GM23338 (cell line): ENCODE measurements around the gene PCP2. TPM values are rescaled to one million over a fixed set of nuclear protein-coding genes. Genes with fewer than 3 reads are reported as not detected.

ENCODE experiments used
- ATAC-seq: fragments of 200-7000 bp; cut with Tn5 transposase; 3 replicates; pipeline ENCODE4 v1.9.1; 2020
- DNase-seq: peaks from one replicate; pipeline ENCODE4 v3.0.0-alpha.2; 2015; ENCODE audit warnings: low spot score
- H2AFZ ChIP-seq: fragments of 200-600 bp; sonication (generic); 2 replicates; pipeline ENCODE4 v1.8.0; 2016; ENCODE audit warnings: antibody characterized with exemption, mild to moderate bottlenecking, moderate library complexity
- H3F3A ChIP-seq: fragments of 200-600 bp; sonication (generic); replicated peaks from 2 replicates; pipeline ENCODE4 v1.8.0; 2017; ENCODE audit warnings: antibody characterized with exemption, mixed run types, low read depth
- H3K27ac ChIP-seq: fragments of 200-600 bp; sonication (generic); 2 replicates; pipeline ENCODE4 v1.6.1; 2016; ENCODE audit warnings: low read depth
- H3K27me3 ChIP-seq: fragments of 200-600 bp; sonication (generic); 2 replicates; pipeline ENCODE4 v1.8.0; 2016; ENCODE audit warnings: mild to moderate bottlenecking, mixed run types, moderate library complexity; ENCODE audit not compliant: insufficient read depth
- H3K36me3 ChIP-seq: fragments of 200-600 bp; sonication (generic); 2 replicates; pipeline ENCODE4 v1.8.0; 2016; ENCODE audit warnings: mild to moderate bottlenecking; ENCODE audit not compliant: insufficient read depth
- H3K4me1 ChIP-seq: fragments of 200-600 bp; sonication (generic); 2 replicates; pipeline ENCODE4 v1.8.0; 2016; ENCODE audit warnings: mild to moderate bottlenecking, moderate library complexity; ENCODE audit not compliant: insufficient read depth
- H3K4me2 ChIP-seq: fragments of 200-600 bp; sonication (generic); 2 replicates; pipeline ENCODE4 v1.7.1; 2017; ENCODE audit warnings: mixed run types
- H3K4me3 ChIP-seq: fragments of 200-600 bp; sonication (generic); 2 replicates; pipeline ENCODE4 v1.6.1; 2016; ENCODE audit warnings: mixed run types
- H3K79me2 ChIP-seq: fragments of 200-600 bp; sonication (generic); replicated peaks from 2 replicates; pipeline ENCODE4 v1.8.0; 2017; ENCODE audit warnings: mild to moderate bottlenecking; ENCODE audit not compliant: insufficient read depth
- H3K9me2 ChIP-seq: fragments of 200-600 bp; sonication (generic); 2 replicates; pipeline ENCODE4 v1.8.0; 2017; ENCODE audit not compliant: insufficient read depth
- H4K20me1 ChIP-seq: fragments of 200-600 bp; sonication (generic); replicated peaks from 2 replicates; pipeline ENCODE4 v1.8.0; 2017; ENCODE audit warnings: mild to moderate bottlenecking; ENCODE audit not compliant: insufficient read depth
- H3K27ac Mint-ChIP-seq: 2 replicates; pipeline ENCODE4 v1.8.0; 2020; ENCODE audit warnings: inconsistent platforms, mild to moderate bottlenecking, moderate library complexity, mixed read lengths
- H3K27me3 Mint-ChIP-seq: 3 replicates; pipeline ENCODE4 v1.8.0; 2022; ENCODE audit warnings: low read depth, mild to moderate bottlenecking, moderate library complexity, mixed read lengths, inconsistent platforms; ENCODE audit not compliant: insufficient read depth, poor library complexity
- H3K36me3 Mint-ChIP-seq: 3 replicates; pipeline ENCODE4 v1.8.0; 2021; ENCODE audit warnings: low read depth, mild to moderate bottlenecking, inconsistent platforms, moderate library complexity, mixed read lengths
- H3K4me1 Mint-ChIP-seq: 3 replicates; pipeline ENCODE4 v1.8.0; 2020; ENCODE audit warnings: mild to moderate bottlenecking, inconsistent platforms, mixed read lengths
- H3K4me3 Mint-ChIP-seq: 3 replicates; pipeline ENCODE4 v1.8.0; 2021; ENCODE audit warnings: moderate library complexity, mild to moderate bottlenecking, inconsistent platforms, mixed read lengths
- H3K9me3 Mint-ChIP-seq: 3 replicates; pipeline ENCODE4 v1.8.0; 2020; ENCODE audit warnings: moderate library complexity, mild to moderate bottlenecking, inconsistent platforms, mixed read lengths
- EZH2phosphoT487 ChIP-seq: fragments of 200-600 bp; sonication (generic); IDR thresholded peaks from one replicate; pipeline ENCODE4 v1.8.1; 2018; ENCODE audit warnings: antibody characterized with exemption; ENCODE audit not compliant: unreplicated experiment
- POLR2AphosphoS5 ChIP-seq: IDR thresholded peaks from 2 replicates; pipeline ENCODE4 v1.6.1; 2016; ENCODE audit warnings: antibody characterized with exemption, low read depth
- STAT1 ChIP-seq: IDR thresholded peaks from one replicate; pipeline ENCODE4 v1.6.1; 2016; ENCODE audit warnings: antibody characterized with exemption; ENCODE audit not compliant: unreplicated experiment
- ZNF114 ChIP-seq: fragments of 250-450 bp; sonication (Bioruptor Pico); IDR thresholded peaks from 2 replicates; pipeline ENCODE4 v1.5.0; 2020; ENCODE audit warnings: mild to moderate bottlenecking, moderate library complexity
- ZNF331 ChIP-seq: fragments of 250-450 bp; sonication (Bioruptor Pico); IDR thresholded peaks from 2 replicates; pipeline ENCODE4 v1.5.0; 2020; ENCODE audit warnings: low read depth, mild to moderate bottlenecking, moderate library complexity
- polyA plus RNA-seq: library from polyadenylated mRNA; unstranded; fragments of >200 nt; fragmentation: Nextera tagmentation; extraction: Ambion mirVana; gene quantifications from 2 replicates; pipeline ENCODE4 v1.2.1, GENCODE V29; 2016
- total RNA-seq: library from RNA; depleted of rRNA; stranded (reverse); fragments of >200 nt; shearing (Covaris generic); gene quantifications from 2 replicates; pipeline ENCODE4 v1.2.3, GENCODE V29; 2014
- TF ChIP-seq, protein P1 (sequence below): IDR thresholded peaks from one replicate; pipeline ENCODE4 v1.6.1; 2018; ENCODE audit warnings: antibody characterized with exemption; ENCODE audit not compliant: unreplicated experiment
- TF ChIP-seq, protein P2 (sequence below), 2 experiments: fragments of 200-600 bp in 1 of 2; sonication (generic) in 1 of 2; conservative IDR thresholded peaks; 2 replicates each; pipeline versions ENCODE4 v1.5.1 to v1.6.1; 2016 to 2017; ENCODE audit warnings: antibody characterized with exemption in 2 of 2, low read depth in 2 of 2, mild to moderate bottlenecking in 2 of 2, moderate library complexity in 1 of 2
- TF ChIP-seq, protein P3 (sequence below): fragments of 250-450 bp; sonication (Bioruptor Pico); IDR thresholded peaks from 2 replicates; pipeline ENCODE4 v1.5.0; 2020; ENCODE audit warnings: mild to moderate bottlenecking, moderate library complexity

Gene PCP2
- total and polyA plus RNA-seq, 2 experiments from 2014 or later: not detected

DNA sequence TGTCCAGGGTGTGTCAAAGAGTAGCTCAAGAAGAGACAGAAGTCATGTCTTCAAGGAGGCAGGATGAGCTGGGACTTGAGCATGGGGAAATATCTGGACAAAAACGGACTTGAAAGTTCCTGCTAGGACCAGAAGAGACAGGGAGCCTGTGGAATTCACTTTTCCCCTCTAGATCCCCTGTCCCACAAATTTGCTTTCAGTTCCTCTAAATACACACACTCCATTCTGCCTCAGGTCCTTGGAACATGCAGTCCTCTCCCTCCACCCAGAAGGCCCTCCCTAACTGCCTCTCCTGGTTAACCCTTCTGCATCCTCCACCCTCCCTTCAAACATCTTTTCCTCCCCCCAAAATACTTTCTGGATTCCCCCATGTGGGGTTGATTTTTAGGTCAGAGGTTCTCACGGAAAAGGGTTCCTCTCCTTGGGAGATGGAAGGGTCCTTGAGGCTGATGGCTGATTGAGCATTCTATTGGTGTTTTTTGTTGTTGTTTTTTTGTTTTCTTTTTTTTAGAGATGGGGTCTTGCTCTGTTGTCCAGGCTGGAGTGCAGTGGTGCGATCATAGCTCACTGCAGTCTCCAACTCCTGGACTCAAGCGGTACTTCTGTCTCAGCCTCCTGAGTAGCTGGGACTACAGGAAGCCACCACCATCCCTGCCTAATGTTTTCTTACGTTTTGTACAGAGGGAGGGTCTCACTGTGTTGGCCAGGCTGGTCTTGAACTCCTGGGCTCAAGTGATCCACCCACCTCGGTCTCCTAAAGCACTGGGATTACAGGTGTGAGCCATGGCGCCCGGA is 28.4 kb upstream of the PCP2 start (continued):
- TF ChIP-seq, protein P1, sequence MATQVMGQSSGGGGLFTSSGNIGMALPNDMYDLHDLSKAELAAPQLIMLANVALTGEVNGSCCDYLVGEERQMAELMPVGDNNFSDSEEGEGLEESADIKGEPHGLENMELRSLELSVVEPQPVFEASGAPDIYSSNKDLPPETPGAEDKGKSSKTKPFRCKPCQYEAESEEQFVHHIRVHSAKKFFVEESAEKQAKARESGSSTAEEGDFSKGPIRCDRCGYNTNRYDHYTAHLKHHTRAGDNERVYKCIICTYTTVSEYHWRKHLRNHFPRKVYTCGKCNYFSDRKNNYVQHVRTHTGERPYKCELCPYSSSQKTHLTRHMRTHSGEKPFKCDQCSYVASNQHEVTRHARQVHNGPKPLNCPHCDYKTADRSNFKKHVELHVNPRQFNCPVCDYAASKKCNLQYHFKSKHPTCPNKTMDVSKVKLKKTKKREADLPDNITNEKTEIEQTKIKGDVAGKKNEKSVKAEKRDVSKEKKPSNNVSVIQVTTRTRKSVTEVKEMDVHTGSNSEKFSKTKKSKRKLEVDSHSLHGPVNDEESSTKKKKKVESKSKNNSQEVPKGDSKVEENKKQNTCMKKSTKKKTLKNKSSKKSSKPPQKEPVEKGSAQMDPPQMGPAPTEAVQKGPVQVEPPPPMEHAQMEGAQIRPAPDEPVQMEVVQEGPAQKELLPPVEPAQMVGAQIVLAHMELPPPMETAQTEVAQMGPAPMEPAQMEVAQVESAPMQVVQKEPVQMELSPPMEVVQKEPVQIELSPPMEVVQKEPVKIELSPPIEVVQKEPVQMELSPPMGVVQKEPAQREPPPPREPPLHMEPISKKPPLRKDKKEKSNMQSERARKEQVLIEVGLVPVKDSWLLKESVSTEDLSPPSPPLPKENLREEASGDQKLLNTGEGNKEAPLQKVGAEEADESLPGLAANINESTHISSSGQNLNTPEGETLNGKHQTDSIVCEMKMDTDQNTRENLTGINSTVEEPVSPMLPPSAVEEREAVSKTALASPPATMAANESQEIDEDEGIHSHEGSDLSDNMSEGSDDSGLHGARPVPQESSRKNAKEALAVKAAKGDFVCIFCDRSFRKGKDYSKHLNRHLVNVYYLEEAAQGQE: no peak

DNA sequence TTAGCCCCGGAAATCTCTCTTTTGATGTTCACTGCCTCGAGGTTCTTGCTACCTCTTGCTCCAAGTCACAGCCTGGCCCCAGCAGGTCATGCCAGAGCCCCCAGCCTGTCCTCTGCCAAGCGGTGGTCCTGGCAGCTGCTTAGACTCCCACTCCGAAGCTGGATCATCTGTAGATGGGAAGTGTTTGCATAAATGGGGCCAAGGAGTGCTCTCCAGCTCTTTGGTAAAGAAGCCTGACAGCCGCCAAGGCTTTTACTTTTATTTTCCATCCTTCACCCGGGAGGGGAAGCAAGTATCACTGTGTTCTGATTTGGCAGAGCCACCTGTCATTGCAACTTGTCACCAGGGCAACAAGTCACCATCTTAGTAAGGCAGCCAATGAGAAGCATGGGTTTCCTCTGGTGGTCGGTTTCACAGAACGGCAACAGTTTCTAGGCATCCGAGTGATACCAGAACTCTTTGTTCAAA is 24.7 kb upstream of the PCP2 start:
- Mint-ChIP-seq H3K27me3 (peaks cover 11% of the 10 kb centered on the region), H3K36me3 (no peaks in the 10 kb centered on the region), H3K4me3 (no peak overlapping the region), H3K9me3 (0 out of 3 replicates have a peak, but pooled peaks cover 3% of the 10 kb centered on the region), H3K4me1 (no peaks in the 10 kb centered on the region), H3K27ac (no peak overlapping the region)
- H3K27ac ChIP-seq: no peak overlapping the region
- no peaks in the 10 kb centered on the region for H3K36me3 ChIP-seq
- H3K79me2 ChIP-seq: no peaks in the 10 kb centered on the region
- no peak overlapping the region for H3K4me2 ChIP-seq
- peaks cover 10% of the 10 kb centered on the region for H3K27me3 ChIP-seq
- no peaks in the 10 kb centered on the region for H3K9me2 ChIP-seq
- ATAC-seq: peak; percentile 77
- no peaks in the 10 kb centered on the region for H3F3A ChIP-seq
- no peak overlapping the region for H2AFZ ChIP-seq
- no peak overlapping the region for H3K4me3 ChIP-seq
- H3K4me1 ChIP-seq: no peaks in the 10 kb centered on the region
- peak; percentile 63 for DNase-seq
- H4K20me1 ChIP-seq: no peaks in the 10 kb centered on the region
- TF ChIP-seq ZNF114: no peak
- TF ChIP-seq, protein P2, sequence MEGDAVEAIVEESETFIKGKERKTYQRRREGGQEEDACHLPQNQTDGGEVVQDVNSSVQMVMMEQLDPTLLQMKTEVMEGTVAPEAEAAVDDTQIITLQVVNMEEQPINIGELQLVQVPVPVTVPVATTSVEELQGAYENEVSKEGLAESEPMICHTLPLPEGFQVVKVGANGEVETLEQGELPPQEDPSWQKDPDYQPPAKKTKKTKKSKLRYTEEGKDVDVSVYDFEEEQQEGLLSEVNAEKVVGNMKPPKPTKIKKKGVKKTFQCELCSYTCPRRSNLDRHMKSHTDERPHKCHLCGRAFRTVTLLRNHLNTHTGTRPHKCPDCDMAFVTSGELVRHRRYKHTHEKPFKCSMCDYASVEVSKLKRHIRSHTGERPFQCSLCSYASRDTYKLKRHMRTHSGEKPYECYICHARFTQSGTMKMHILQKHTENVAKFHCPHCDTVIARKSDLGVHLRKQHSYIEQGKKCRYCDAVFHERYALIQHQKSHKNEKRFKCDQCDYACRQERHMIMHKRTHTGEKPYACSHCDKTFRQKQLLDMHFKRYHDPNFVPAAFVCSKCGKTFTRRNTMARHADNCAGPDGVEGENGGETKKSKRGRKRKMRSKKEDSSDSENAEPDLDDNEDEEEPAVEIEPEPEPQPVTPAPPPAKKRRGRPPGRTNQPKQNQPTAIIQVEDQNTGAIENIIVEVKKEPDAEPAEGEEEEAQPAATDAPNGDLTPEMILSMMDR (conservative IDR thresholded peaks at IDR 0.05; ENCODE audit: low read depth in 2 of 2): no peak
- TF ChIP-seq EZH2phosphoT487: no peak
- TF ChIP-seq, protein P1: no peak
- TF ChIP-seq, protein P3, sequence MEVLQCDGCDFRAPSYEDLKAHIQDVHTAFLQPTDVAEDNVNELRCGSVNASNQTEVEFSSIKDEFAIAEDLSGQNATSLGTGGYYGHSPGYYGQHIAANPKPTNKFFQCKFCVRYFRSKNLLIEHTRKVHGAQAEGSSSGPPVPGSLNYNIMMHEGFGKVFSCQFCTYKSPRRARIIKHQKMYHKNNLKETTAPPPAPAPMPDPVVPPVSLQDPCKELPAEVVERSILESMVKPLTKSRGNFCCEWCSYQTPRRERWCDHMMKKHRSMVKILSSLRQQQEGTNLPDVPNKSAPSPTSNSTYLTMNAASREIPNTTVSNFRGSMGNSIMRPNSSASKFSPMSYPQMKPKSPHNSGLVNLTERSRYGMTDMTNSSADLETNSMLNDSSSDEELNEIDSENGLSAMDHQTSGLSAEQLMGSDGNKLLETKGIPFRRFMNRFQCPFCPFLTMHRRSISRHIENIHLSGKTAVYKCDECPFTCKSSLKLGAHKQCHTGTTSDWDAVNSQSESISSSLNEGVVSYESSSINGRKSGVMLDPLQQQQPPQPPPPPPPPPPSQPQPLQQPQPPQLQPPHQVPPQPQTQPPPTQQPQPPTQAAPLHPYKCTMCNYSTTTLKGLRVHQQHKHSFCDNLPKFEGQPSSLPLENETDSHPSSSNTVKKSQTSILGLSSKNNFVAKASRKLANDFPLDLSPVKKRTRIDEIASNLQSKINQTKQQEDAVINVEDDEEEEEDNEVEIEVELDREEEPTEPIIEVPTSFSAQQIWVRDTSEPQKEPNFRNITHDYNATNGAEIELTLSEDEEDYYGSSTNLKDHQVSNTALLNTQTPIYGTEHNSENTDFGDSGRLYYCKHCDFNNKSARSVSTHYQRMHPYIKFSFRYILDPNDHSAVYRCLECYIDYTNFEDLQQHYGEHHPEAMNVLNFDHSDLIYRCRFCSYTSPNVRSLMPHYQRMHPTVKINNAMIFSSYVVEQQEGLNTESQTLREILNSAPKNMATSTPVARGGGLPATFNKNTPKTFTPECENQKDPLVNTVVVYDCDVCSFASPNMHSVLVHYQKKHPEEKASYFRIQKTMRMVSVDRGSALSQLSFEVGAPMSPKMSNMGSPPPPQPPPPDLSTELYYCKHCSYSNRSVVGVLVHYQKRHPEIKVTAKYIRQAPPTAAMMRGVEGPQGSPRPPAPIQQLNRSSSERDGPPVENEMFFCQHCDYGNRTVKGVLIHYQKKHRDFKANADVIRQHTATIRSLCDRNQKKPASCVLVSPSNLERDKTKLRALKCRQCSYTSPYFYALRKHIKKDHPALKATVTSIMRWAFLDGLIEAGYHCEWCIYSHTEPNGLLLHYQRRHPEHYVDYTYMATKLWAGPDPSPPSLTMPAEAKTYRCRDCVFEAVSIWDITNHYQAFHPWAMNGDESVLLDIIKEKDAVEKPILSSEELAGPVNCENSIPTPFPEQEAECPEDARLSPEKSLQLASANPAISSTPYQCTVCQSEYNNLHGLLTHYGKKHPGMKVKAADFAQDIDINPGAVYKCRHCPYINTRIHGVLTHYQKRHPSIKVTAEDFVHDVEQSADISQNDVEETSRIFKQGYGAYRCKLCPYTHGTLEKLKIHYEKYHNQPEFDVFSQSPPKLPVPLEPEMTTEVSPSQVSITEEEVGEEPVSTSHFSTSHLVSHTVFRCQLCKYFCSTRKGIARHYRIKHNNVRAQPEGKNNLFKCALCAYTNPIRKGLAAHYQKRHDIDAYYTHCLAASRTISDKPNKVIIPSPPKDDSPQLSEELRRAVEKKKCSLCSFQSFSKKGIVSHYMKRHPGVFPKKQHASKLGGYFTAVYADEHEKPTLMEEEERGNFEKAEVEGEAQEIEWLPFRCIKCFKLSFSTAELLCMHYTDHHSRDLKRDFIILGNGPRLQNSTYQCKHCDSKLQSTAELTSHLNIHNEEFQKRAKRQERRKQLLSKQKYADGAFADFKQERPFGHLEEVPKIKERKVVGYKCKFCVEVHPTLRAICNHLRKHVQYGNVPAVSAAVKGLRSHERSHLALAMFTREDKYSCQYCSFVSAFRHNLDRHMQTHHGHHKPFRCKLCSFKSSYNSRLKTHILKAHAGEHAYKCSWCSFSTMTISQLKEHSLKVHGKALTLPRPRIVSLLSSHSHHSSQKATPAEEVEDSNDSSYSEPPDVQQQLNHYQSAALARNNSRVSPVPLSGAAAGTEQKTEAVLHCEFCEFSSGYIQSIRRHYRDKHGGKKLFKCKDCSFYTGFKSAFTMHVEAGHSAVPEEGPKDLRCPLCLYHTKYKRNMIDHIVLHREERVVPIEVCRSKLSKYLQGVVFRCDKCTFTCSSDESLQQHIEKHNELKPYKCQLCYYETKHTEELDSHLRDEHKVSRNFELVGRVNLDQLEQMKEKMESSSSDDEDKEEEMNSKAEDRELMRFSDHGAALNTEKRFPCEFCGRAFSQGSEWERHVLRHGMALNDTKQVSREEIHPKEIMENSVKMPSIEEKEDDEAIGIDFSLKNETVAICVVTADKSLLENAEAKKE: no peak
- no peak for TF ChIP-seq POLR2AphosphoS5
- TF ChIP-seq ZNF331 (CRISPR knock-in tag): no peak
- TF ChIP-seq STAT1: no peak
